Amygdala (tissue), 56 donors: ENCODE measurements around the gene SOX3.

Experiments used
- DNase-seq, 56 donors: peaks; one replicate each; lab custom pipeline; 2025; lab: John Stamatoyannopoulos, UW

The SOX3 gene

DNA sequence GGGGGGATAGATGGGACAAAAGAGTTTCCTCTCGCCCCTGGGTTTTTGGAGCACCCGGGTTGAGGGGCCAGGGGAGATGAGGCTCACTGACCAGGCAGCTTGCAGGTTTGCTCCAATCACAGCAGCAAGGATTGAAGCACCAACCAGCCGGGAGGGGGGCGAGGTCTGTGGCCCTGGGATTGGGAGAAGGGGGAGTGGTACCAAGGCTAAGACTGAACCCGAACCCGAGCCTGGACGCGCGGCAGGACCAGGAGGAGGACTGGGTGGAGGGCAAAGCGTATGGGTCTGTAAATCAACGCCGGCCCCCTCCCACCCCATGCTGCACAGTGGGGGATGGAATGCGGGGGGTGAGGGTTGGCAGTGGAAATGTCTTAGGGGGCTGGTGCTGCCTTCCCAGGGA is 3.5 kb downstream of the SOX3 start:
- DNase-seq: no peak

DNA sequence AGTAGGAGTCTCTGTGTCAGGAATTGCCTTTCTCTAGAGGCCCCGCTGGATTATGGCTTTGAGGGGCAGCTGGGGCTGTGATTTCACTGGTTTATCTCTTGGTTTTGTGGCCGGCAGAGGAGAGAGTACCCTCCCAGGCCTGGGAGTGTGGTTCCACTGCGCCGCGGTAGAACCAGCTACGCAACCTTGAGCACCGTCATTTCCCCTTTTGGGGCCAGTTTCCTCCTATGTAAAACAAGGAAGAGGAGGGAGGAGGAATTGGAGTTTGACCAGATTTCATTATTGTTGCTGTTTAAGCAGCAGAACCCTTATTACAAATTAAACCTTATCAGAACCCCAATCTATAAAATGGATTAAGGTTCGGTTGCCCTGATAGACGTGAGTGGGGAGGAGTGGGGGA is 4.4 kb downstream of the SOX3 start:
- no peak for DNase-seq

DNA sequence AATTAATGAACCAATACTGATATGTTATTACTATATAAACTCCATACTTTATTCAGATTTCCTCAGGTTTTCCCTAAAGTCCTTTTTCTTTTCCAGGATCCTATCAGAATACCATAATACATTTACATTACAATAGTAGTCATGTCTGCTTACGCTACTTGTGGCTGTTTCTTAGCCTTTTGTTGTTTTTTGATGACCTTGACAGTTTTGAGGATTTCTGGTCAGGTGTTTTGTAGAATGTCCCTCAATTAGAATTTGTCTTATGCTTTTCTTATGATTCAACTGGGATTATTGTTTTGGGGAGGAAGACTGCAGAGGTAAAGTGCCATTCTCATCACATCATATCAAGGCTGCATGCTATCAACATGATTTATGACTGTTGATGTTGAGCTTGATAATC is 9.1 kb downstream of the SOX3 start:
- DNase-seq: no peak

- no peak for DNase-seq
Observed at GRCh38 chrX:140492066-140492994, 12.5 kb downstream of the SOX3 start.

GRCh38 chrX:140480765-140481164 is 24.1 kb downstream of the SOX3 start:
- no peak for DNase-seq

GRCh38 chrX:140477987-140478386 is 26.9 kb downstream of the SOX3 start:
- DNase-seq: no peak

GRCh38 chrX:140475025-140475424 is 29.8 kb downstream of the SOX3 start:
- no peak for DNase-seq

DNA sequence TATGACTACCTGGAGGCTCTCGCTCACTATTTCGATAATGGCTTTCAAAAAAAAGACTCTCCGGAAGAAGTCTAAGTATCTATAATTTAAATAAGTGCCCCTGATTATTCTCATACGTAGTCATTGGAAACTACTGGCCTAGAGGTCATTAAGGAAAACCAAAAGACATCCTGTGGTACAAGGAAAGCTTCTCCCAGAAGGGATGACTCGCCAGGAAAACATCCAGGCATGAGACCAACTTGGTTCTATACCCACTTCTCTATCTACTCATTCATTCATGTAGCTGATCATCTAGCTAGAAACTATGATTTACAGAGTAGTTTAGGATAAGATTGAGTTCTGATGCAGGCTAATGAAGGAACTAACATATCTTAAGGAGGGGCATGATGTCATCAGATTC is 37.7 kb downstream of the SOX3 start:
- DNase-seq: no peak
